Fibroblast of the conjunctiva (primary cell): ENCODE results near the gene CD74.
"Not testable (repeated sequence)": the region's sequence is repeated elsewhere in the genome, so short reads cannot be mapped to it uniquely, and the experiment has no call there.

Experiments
- DNase-seq: peaks from one replicate; pipeline ENCODE4 v3.0.0-alpha.2; 2010; ENCODE audit warnings: low read depth

The CD74 gene

GRCh38 chr5:150412319-150413175 lies at the start of gene CD74:
TSS of gene CD74 (minus strand) at chr5:150412910. CDS start at chr5:150412749, 161 bp downstream.
- DNase-seq = no peak

- no peak for DNase-seq
These were observed 48.5 kb upstream of the CD74 start for GRCh38 chr5:150461231-150461630.

DNA sequence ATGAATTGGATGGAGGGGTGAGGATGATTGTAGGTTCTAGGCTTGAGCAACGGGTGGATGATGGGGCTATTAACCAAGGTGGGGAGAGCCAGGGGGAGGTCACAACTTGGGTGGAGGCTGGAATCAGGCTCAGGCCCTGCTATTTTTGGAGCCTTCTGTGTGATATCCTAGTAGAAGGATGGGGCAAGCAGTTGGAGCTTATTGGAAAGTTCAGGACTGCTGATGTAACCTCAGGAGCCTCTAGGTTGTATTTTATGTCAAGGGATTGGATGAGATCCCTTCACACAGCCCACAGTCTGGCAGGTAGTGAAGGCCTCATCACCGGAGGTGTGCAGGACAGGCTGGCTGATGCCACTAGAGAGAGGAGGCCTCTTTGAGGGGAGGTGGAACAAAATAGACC lies 48.1 kb upstream of the CD74 start:
- no peak for DNase-seq

- no peak for DNase-seq
These were observed 46.3 kb upstream of the CD74 start for GRCh38 chr5:150458802-150459557.

GRCh38 chr5:150457562-150458240 lies 45.0 kb upstream of the CD74 start:
- no peak for DNase-seq

DNA sequence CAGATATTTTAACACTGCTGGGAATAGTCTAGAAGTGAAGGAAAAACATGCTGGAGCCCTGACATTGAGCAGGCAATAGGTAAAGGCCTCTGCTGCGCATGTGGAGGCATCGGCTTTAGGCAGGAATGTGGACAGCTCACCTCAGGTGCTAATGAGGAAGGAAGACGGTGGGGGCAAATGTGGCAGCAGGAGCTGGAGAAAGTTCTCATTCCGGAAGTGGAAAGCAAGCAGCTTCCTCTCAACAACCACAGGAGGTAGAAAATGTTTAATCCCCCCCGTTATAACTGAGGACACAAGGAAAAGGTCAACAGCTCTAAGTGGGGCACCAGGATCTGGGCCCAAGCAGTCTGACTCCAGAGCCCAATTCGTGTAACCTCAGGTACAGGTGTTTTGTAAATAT lies 44.4 kb upstream of the CD74 start:
- DNase-seq = no peak

- no peak for DNase-seq
These were observed 42.0 kb upstream of the CD74 start for GRCh38 chr5:150454492-150455229.

DNA sequence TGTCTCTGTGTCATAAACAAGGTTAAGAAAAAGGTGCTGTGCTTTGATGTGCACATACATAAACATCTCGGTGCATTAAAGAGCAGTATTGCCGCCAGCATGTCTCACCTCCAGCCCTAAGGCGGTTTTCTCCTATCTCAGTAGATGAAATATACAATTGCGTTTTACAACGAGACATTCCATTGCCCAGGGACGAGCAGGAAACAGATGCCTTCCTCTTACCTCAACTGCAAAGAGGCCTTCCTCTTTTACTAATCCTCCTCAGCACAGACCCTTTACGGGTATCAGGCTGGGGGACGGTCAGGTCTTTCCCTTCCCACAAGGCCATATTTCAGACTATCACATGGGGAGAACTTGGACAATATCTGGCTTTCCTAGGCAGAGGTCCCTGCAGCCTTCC lies 41.3 kb upstream of the CD74 start:
- not testable (repeated sequence) for DNase-seq

- no peak for DNase-seq
These were observed 40.2 kb upstream of the CD74 start for GRCh38 chr5:150452914-150453313.

- DNase-seq = no peak
These were observed 38.9 kb upstream of the CD74 start for GRCh38 chr5:150451594-150451993.

DNA sequence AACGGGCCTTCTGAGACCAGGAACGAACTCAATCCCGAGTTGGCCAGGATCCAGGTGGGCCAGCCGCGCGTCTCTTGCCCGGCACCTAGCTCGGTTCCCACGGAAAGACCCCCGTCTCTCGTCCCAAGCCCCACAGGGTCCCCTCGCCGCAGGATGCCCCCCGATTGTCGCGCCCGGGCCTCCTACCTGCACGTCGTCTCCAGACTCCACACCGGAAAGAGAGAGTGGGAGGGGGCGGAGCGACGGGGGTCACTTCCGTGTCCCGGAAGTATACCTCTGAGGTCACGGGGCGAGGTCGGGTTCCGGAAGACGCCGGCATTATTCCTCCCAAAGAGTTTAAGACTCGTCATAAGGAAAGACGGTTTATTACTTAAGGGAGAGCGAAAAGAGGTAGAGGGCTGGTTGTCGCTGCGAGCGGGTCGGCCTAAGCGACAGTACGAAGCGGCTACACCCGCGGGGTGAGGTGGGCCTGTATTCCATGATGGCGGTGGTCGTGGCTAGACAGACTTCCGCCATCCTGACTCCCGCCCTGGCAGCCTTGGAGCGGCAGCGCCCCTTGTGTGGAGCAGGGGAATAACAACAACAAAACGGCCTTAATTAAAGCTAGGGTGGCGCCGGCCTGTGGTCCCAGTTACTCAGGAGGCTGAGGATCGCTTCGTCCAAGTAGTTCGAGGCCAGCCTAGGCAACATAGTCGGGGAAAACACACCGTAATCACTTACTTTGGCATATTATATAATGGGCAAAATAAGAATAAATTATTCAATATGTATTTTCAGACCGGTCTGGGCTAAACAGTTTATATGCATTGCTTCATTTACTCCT lies 37.0 kb upstream of the CD74 start, which contains the start of gene RPS14:
Gene RPS14, minus strand, starts transcription at position 223 of the 823 bp plus-strand sequence. CDS start 2,006 bp downstream, outside the sequence.
- DNase-seq = peak; percentile 89

DNA sequence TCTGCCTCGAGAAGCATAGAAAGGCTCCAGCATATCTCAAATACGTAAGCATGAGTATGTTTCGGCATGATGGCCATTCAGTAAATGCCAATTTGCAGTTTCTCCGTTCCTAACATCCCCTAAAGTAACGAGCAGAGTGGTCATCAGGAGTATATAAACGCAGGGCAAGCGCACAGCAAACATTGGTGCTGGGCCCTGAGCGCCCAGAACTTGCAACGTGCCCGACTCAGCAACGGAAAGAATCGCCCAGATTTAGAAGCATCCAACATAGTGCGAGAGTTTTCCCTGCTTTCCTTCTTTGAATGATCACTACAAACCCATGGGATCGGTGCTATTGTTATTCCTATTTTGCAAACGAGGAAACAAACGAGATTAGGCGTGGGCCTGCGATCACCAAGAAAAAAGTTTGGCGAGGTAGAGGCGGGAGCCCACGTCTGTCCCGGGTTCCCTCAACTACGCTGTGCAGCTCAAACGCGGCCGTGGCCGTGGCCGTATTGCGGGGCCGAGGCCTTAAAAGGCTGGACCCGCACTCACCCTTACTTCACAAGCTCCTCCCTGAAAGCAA lies 36.3 kb upstream of the CD74 start:
- no peak for DNase-seq

- no peak for DNase-seq
These were observed 35.6 kb upstream of the CD74 start for GRCh38 chr5:150448334-150448733.

GRCh38 chr5:150447188-150447587 lies 34.5 kb upstream of the CD74 start:
- DNase-seq = no peak

DNA sequence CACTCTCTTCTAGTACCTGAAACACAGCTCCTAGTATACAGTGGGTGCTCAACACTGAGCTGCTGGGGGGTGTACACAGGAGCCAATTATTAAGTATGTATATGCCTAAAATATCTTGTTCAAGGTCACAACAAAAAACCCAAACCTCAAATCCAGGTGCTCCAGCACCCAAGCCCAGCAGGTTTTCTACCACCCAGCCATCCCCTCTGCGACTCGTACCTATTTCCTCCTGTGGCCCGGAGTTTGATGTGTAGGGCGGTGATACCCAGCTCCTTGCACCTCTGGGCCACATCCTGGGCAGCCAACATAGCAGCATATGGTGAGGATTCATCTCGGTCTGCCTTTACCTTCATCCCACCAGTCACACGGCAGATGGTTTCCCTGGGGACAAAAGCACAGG lies 33.9 kb upstream of the CD74 start:
- no peak for DNase-seq

- no peak for DNase-seq
These were observed 33.4 kb upstream of the CD74 start for GRCh38 chr5:150446088-150446487.

DNA sequence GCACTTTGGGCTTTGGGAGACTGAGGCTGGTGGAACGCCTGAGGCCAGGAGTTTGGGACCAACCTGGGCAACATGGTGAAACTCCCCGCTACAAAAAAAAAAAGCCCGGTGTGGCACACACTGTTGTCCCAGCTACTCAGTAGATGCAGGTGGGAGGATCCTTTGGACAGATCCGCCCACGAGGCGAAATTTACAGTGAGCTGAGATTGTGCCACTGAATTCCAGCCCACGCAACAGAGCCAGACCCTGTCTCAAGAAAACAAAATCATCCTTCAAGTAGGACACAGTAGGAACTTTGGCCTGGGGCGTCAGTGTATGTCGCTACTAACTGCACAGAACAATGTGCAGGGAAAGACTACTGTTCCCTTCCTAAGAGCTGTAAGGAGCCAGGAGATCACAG lies 32.1 kb upstream of the CD74 start:
- DNase-seq = no peak

DNA sequence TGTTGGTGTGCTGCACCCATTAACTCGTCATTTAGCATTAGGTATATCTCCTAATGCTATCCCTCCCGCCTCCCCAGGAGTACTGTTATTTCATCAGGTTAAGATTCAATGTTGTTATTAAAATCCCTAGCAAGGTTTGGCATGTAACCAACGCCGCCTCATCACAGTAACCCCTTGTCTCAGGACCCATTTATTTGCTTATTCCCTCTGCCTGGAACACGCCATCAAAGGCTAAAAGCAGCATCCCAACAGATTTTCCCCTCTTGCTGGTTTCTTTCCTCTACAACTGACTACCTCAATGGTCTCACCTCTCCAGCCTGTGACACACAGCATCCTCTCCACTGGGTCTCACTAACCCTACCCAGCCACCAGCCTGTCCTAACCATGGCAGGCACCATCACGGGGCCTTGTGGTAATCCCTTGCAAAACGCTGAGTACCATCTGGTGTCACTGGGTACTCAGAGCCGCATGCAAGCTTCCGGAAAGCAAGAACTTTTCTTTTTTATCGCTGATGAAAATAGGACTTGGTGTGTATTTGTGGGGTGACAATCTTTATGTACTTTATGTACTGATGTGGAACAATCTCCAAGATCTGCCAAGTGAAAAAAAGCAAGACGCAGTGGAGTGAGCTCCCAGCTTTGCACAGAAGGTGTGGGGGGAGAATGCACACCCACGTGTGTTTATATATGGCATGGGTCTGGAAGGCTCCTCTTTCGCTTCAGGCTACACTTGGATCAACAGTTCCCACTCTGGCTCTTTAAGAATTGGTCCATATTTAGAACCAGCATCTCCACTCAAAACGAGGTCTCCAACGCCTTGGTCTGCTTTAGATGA lies 30.7 kb upstream of the CD74 start:
- no peak for DNase-seq

DNA sequence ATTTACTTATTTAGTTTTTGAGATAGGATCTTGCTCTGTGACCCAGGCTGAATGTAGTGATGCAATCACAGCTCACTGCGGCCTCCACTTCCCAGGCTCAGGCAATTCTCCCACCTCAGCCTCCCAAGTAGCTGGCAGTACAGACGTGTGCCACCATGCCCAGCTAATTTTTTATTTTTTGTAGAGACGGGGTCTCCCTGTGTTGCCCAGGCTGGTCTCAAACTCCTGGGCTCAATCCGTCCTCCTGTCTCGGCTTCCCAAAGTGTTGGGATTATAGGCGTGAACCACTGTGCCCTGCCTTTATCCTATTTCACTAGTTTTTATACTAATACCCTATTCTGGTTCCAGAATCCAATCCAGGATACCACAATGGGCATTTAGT lies 30.0 kb upstream of the CD74 start:
- DNase-seq = no peak
